ELF-1 (cell line): ENCODE measurements around the gene KLF4.

Experiments
- DNase-seq: peaks from one replicate; pipeline ENCODE4 v3.0.0-alpha.2; 2016; ENCODE audit warnings: low read depth, low spot score

The KLF4 gene

GRCh38 chr9:107453479-107453878 lies 36.1 kb downstream of the KLF4 start:
- no peak for DNase-seq

GRCh38 chr9:107447834-107448233 lies 41.7 kb downstream of the KLF4 start:
- no peak for DNase-seq

GRCh38 chr9:107447081-107447480 lies 42.5 kb downstream of the KLF4 start:
- DNase-seq: no peak

- no peak for DNase-seq
Observed at GRCh38 chr9:107446491-107446890, 43.1 kb downstream of the KLF4 start.

GRCh38 chr9:107443786-107444185 lies 45.8 kb downstream of the KLF4 start:
- no peak for DNase-seq

- DNase-seq: peak; percentile 40
Observed at GRCh38 chr9:107439991-107440456, 49.5 kb downstream of the KLF4 start.

- peak; percentile 97 for DNase-seq
Observed at GRCh38 chr9:107438211-107439031, 51.1 kb downstream of the KLF4 start.

- DNase-seq: peak; percentile 52
Observed at GRCh38 chr9:107437716-107438115, 51.9 kb downstream of the KLF4 start.

GRCh38 chr9:107435415-107435814 lies 54.2 kb downstream of the KLF4 start:
- no peak for DNase-seq
